ENCODE results near the gene TAF5L. TPM values are rescaled to one million over a fixed set of nuclear protein-coding genes. Genes with fewer than 3 reads are reported as not detected.

TAF5L gene
- 18.6 TPM for total RNA-seq

DNA sequence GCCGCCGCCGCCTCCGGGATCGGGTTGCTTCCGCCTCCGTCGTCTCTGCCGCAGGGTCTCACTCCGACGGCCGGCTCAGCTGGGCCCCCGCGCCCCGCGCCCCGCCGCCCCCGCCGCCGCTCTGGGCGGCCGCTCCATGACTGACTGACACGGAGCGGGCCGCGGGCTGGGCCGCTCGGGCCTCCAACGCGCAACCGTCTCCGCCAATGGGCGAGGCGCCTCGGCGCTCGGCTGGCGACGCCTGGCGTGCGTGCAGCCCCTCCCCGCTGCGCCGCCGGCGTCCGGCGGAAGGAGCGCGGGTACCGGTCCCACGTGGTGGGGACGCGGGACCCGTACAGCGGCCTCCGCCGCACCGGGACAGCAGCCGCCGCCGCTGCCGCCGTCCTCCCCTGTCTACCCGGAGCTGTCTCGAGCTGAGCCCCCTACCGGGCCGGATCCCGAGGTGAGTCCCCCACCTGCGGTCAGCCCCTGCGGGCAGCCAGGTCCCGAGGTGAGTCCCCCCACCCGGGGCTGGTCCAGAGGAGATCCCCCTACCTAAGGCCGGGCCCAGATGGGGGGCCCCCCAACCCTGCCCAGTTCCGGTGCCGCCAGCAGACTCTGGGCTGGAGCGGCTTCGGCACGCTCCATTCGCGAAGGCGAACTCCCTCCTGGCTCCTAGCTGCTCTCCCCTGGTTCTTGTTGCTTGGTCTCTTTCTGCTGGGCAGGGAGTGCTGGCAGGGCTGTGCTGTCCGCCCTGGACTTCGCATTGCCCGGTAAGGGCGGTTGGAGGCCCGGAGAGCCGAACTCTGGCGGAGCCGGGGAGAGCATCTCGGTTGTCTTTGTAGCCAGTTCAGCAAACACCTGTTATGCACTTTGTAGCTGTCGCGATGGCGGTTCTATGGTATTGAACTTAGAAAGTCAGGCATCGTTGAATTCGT lies at the start of gene TAF5L, which contains the start of gene URB2:
Gene TAF5L, minus strand, starts transcription at position 208 of the 917 bp plus-strand sequence. CDS start 11,640 bp downstream, outside the sequence.
Gene URB2, plus strand, starts transcription at position 333 of the 917 bp plus-strand sequence. CDS start 1,387 bp downstream, outside the sequence.
- peak; percentile 94 for DNase-seq

DNA sequence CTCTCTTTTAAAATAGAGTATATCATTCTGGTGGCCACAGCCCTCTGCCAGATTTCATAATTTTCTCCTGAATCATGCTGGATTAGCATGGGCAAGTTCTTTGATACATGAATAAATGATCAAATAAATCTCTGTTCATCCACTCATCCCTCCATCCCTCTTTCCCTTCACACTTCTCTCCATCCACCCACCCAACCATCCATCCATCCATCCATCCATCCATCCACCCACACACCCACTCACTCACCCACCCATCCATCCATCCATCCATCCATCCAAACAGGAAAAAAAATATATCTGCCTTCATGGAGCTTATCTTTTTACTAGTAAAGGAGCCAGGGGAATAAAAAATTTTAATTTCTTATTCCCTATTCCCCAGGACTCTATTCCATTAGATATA lies 49.5 kb upstream of the TAF5L start:
- DNase-seq = no peak

DNA sequence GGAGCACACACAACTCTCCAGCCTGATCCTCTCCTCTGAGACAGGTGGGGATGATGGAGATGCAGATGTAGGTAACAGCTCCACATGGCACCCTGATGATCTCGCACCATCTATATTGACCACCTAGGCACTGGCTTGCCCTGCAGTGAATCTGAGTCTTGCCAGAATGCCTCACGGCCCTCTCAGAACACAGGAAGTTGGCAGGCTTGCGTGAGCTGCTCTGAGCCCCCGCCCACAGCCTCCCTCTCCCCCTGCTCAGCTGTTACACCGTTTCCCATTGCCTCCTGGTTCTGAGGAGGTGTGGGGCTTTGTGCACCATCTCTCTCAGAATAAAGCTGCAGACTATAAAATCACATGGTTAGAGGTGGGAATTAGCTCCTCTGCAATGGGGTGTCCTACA lies 48.1 kb upstream of the TAF5L start:
- no peak for DNase-seq

DNA sequence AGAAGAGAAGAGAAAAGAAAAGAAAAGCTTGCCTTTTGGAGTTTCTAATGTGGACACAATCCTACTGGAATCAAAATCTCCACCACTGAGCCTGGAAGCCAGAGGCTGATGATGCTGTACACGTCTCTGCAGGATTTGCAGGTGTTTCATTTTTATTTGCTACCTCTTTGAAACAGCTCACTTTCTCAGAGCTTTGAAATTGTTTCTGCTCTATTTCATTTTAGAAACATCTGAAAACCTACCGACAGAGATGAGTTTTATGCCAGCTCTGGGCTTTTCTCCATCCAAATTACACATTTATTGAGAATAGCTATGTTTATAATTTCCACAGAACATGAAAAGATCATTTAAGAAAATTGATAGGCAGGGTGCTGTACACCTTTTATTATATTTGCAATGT lies 46.3 kb upstream of the TAF5L start:
- DNase-seq = no peak

DNA sequence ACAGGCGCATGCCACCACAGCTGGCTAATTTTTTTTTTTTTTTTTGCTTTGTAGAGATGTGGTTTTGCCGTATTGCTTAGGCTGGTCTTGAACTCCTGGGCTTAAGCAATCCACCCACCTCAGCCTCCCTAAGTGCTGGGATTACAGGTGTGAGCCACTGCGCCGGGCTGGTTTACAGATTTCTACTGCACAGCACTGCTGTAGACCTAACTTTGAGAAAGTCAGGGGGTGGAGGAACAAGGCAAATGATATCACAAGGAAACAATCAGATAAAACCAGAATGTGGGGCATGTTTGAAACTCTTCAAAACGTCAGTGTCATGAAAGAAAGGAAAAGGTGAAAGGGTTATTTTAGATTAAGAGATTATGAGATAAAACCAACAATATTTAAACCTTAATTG lies 45.4 kb upstream of the TAF5L start:
- DNase-seq = no peak

DNA sequence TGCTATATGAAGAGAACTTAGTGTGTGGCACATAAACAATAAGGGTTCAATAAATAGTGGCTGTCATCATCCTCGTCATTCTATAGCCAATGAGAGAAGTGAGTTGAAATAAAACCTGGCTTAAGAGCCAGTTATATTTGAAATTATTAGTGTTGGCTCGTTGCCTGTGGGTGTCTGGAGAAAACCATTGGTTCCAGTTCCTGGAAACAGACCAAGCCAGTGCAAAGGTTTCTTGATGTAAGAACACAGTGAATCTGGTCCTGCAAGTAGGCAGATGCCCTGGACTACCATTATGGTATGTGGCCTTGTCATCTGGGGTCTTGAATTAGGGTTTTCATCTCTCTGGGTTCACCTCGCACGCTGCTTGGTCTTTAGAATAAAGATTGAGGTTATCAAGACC lies 43.4 kb upstream of the TAF5L start:
- no peak for DNase-seq

DNA sequence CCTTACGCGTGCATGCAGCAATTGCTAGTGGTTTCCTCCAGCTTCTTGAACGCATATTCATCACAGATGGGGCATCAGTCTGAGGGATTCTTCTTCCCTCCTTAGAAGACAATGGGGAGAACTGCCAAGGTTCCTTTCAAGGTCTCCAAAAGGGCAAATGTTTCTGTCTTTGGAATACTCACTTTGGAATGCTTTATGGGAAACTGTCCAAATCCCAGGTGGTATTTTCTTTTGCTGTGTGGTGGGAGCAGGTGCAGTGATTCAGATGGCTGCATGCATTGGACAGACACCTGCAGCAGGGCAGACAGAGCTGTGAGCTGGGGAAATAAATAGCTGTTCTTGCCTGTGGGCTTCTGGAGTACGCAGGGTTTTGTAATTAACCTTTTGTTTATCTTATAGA lies 40.7 kb upstream of the TAF5L start:
- DNase-seq = peak; percentile 56

DNA sequence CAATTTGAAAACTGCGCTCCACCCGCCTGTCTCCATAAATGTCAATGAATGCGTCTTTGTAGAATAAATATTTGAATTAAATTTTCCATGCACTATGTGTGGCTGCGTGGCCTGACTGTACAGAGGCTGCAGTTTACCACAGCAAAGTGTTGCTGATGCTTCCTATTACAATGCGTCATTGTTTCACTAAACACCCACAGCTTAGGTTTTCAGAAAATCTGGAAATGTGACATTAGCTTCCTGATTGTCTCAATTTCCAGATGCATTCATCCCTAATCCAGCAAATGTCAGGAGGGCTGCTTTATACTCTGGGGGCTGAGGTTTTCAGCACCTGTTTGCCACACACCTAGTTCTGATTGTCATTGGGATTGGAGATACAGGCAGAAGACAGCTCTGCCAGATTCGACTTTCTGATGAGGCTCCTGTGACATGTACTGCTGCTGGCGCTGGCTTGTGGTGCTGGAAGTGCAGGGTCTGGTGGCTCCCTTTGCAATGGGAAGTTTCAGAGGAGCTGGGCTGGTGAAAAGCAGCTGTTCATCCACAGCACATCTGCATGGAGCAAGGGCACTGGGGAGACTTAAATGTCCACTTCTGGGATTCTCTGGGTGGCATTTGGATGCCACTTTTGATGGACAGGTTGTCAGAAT lies 40.1 kb upstream of the TAF5L start:
- DNase-seq = peak; percentile 51

DNA sequence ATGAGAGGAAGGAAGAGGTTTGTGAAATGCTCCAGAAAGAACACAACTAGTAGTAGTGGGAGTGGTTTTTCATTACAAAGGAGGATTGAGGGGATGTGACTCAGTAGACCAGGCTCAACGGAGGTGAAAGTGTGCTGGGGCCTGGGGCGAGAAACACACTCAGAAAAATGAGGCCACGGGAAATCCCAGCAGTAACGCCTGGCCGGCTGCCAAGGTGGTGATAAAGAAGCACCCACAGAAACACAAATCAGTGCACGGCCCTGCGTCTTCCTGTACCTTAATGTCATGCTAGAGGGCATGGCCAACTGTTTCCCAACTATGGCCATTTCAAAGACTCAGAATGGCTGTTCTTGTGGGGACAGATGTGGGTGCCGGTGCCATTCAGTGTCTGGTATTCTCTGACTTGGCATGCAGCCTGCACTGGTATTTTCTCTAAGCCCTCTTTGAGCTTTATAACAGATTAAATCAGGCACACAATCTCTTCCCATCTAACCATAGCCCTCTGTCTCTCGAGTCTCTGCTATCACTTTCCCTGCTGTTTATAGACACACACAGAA lies 38.3 kb upstream of the TAF5L start:
- DNase-seq = peak; percentile 71

DNA sequence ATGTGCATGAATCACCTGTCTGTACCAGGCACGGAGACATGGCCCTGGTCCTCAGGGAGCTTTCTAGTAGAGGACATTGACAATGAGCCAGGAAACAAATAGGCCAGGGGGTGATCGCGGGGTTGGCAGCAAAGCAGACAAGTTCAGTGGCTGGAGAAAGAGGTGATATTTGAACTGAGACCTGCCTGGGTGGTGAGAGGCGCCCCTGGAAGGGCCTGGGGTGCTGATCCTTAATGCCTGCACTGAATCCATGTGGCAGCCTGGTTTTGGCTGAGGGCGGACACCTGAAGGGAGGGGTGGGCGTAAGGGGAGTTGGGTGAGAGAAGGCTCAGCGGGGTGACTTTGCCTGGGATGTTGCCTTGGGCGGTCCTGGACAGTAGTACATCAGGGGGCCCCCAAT lies 36.0 kb upstream of the TAF5L start:
- no peak for DNase-seq

DNA sequence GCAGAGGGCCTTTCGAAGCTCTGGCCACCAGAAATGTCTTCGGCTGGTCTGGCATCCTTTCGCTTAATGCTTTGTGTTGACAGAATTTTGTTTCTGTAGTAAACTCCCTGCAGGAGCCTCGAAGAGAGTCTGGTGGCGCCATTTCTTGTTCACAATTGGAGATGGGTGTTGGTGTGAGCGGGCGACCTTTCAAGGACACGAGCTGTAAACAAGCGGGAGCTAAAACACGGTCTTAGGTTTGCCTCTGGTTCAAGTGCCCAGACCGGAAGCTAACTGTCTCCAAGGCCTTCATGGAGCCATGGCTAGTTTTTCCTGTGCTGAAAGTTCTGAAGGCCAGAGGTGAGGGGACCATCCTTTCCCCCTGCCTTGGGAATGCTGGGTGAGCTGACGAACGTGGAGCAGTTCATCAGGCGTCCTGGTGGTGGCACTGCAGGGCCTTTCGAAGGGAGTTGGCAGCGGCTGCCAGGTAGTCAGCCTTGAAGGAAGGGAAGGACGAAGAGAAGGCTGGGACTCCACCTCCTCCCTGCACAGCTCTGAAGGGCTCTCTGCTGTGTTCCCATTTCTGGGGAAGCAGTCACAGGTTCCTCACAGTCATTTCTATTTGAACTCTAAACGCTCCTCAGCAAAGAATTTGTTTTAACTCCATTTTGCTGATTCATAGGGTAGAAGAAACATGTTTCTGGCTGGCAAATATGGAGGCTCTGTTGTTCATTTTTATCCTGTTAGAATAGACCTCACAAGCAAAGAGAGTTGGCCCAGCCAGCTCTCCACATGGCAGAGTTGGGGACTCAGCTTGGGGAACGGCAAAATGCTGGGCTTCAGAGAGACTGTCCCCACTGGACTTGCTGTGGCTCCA lies 35.3 kb upstream of the TAF5L start:
- DNase-seq = peak; percentile 91

DNA sequence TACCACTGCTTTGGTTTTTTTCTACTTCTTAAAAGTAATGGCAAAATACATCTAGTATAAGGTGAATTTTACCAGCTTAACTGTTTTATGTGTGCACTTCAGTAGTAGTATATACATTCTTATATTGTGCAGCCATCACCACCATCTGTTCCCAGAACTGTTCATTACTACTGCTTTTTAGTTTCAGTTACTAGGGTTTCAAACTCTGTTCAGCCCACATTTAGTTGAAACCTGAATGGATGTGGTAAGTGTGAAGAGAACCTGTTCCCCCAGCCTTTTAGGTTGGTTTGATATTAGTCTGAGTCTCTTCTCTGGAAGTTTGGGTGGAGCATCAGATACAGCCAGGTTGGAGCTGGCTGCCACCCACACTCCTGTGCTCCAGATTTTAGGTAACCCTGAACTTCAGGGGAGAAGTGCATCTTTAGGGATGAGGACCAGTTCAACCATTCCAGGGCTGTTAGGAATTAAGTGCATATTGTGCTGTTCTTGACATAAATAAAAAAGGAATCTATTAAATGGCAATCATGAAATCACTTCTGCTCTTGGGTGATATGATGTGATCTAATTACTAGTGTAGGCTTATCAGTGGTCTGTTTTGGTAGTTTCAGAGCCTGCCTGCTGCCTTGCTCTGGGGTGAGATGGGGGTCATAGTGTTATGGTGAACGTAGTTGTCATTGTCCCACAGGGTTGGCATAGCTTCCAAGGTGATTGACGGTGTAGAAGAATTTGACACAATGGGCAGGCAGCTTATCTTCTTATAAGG lies 32.3 kb upstream of the TAF5L start:
- no peak for DNase-seq

DNA sequence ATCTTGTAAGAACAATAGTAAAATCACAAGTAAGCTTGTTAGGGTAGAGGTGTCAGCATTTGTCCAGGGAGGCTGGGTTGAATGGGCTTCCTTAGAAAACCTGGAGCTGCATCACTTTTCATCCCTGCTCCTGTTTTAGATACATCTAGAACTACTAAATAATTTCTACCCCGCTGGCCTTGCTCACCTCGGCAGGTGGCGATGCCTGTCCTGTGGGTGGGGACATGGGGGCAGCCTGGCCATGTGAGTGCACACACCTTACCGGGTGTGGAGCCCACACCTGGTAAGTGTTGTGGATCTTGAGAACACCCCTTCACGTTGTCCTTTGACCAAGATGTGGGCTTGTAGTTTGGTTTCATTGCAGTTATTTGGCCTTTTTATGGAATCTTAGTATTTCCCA lies 29.9 kb upstream of the TAF5L start:
- DNase-seq = no peak

DNA sequence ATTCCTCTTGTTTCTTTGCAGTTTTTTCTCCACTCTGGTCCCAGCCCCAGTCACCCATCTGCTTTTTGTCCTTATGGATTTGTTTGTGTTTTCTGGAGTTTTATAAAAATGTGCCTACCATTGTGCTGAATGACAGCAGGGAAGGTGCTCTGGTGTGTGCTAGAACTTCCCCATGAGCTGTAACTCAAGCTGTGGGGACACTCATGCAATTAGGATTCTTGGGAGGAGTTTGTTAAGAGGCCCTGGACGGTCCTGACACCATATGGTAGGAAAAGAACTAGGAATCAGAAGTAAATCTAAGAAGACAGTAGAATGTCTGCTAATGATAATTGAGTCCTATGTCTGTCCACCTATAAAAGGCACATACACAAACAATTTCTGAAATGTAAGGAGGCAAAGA lies 27.5 kb upstream of the TAF5L start:
- no peak for DNase-seq

DNA sequence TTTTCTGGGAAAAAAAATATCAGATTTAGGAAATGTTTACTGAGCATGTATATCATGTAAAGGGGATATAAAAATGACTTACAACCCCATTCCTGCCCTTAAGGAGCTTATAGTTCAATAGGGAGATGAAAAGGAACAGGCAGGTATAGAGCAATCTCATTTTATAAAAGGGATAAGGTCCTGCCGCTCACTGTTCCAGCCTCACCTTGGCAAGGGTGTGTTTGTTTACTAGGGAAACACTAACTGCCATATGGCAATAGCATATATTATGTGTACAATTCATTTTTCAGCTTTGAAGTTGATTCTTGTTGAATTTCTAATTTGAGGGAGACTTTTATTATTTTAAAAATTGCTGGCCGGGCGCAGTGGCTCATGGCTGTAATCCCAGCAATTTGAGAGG lies 25.6 kb upstream of the TAF5L start:
- DNase-seq = no peak

DNA sequence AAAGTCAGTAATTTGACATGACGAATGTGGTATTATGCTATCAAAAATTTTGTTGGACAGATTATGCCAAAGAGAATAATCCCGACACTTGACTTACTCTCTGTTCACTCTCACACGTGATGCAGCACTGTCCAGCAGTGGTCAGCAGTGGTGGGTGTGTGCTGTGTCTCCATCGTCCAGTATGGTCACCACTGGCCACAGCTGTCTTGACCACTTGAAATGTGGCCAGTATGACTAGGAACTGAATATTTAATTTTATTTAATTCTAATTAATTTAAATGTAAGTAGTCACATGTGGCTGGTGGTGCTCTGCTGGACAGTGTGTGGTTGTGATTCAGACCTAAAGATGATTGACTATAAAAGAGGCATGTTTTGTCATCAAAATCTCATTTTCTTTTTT lies 24.1 kb upstream of the TAF5L start:
- DNase-seq = no peak

DNA sequence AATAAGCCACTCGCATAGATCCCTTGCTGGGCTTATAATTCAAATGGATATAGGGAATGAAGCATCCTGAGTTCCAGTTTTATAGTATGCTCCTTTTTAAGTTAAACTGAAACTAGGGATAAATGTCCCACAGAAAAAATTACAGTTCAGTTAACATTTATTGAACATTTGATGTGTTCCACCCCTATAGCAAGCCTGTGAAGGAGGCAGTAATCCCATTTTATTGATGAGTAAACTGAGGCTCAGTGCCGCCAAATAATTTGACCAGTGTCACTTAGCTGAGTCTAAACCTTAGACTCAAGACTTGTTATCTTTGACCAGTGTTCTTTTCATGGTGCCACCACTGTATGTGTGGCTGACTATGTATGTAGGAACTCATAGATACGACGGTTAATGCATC lies 22.5 kb upstream of the TAF5L start:
- no peak for DNase-seq

DNA sequence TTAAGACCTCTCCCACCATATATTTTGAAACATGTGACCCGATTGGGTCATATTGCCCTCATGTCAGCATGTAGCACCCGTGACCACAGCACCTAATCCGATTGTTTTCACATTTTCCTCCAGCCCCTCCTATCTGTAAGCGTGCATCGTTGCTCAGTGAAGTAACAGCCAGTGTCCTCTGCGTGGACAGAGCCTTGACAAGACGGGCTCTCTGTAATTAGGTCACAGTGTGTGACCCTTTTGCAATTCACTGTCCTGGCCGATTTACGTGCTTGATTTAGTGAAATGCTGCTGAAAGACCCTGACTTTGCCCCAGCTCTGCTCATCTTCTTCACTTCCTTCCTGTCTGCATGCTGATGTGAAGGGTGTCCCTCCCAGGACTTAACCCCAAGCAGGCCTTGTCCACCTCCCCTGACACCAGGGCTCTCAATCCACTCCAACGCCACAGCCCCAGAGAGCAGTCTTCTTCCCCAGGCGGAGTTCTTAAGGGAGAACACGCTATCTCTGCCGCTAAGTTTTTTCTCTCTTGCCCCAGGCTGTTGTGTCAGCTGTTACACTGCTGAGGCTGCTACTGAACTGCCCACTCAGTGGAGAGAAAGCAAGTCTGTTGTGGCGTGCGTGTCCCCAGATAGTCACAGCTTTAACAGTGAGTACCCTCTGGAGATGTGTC lies 19.5 kb upstream of the TAF5L start:
- DNase-seq = no peak

DNA sequence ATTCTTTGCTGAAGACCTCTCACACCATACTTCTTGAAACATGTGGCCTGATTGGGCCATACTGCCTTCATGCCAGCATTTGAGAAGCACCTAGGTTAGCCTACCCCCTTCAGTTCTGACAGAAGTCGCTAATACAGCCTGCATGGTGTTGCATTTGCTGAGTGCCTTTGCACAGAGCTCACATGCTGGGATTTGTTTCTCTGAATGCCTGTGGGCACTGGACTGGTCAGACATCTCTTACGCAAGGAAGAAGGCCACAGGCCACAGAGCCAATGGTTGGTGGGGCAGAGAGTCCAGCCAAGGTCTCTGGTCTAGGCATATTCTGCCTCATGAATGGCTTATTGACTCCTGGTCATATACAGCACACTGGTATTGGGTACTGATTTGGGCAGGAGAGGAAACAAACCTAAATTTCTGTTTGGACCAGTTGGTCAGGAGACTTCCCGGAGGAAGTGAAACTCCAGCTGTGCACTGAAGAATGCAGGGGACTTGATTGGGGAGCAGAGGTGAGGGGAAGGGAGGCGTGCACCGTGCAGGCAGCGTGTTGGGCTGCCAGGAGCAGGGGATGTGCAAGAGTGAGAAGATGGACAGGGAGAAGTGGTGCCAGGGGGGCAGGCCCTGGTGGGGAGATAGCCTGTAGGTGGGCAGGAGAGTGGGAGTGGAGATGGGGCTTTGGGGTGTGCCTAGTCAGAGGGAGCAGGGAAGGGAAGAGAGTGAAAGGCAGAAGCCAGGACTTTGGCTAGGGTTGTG lies 18.2 kb upstream of the TAF5L start:
- DNase-seq = no peak

DNA sequence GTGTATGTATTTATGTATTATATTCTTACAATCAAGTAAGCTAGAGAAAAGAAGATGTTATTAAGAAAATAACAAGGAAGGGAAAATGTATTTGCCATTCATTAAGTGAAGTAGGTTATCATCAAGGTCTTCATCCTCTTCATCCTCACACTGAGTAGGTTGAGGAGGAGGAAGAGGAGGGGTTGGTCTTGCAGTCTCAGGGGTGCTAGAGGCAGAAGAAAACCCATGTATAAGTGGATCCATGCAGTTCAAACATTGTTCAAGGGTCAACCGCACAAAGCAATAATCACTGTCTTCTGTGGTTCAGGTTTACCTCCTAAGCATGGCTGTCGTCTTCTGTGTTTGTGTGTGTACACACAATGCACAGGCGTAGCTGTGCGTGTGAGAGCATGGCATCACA lies 17.0 kb upstream of the TAF5L start:
- no peak for DNase-seq

Data from tongue (tissue), 2 donors.